BE2C (cell line): Measurements from ENCODE around the gene ARPC4.

ENCODE experiments used
- DNase-seq: peaks from one replicate; pipeline ENCODE4 v3.0.0-alpha.2; 2020
- H3K27me3 ChIP-seq: fragments of 250-450 bp; sonication (Bioruptor Pico); 2 replicates; pipeline ENCODE4 v1.5.1; 2020; ENCODE audit warnings: mild to moderate bottlenecking
- H3K36me3 ChIP-seq: fragments of 250-450 bp; sonication (Bioruptor Pico); 2 replicates; pipeline ENCODE4 v1.5.1; 2020; ENCODE audit warnings: mild to moderate bottlenecking
- H3K4me1 ChIP-seq: fragments of 250-450 bp; sonication (Bioruptor Pico); 2 replicates; pipeline ENCODE4 v1.5.1; 2020
- H3K4me3 ChIP-seq: 2 replicates; pipeline ENCODE4 v1.5.1; 2011; ENCODE audit warnings: low read depth, low read length
- H3K9me3 ChIP-seq: fragments of 250-450 bp; sonication (Bioruptor Pico); 2 replicates; pipeline ENCODE4 v1.5.1; 2020
- CTCF ChIP-seq: IDR thresholded peaks from 2 replicates; pipeline ENCODE4 v1.5.1; 2012; ENCODE audit warnings: mild to moderate bottlenecking, low read depth, low read length

The ARPC4 gene

GRCh38 chr3:9760779-9761505, 31.9 kb upstream of the ARPC4 start:
- DNase-seq = no peak
- Histone ChIP-seq H3K27me3 (no peaks in the 10 kb centered on the region), H3K4me1 (no peaks in the 10 kb centered on the region), H3K4me3 (no peak overlapping the region), H3K36me3 (no peaks in the 10 kb centered on the region), H3K9me3 (no peaks in the 10 kb centered on the region)
- no peak for TF ChIP-seq CTCF

- Histone ChIP-seq H3K4me1 (no peaks in the 10 kb centered on the region), H3K36me3 (no peaks in the 10 kb centered on the region), H3K9me3 (no peaks in the 10 kb centered on the region), H3K4me3 (no peak overlapping the region), H3K27me3 (no peaks in the 10 kb centered on the region)
- no peak for TF ChIP-seq CTCF
- no peak for DNase-seq
Observed at GRCh38 chr3:9761919-9762318, 31.0 kb upstream of the ARPC4 start.

- H3K9me3 ChIP-seq = no peaks in the 10 kb centered on the region
- TF ChIP-seq CTCF = no peak
- H3K27me3 ChIP-seq = no peaks in the 10 kb centered on the region
- H3K36me3 ChIP-seq = no peaks in the 10 kb centered on the region
- no peak for DNase-seq
- H3K4me1 ChIP-seq = no peaks in the 10 kb centered on the region
- no peak overlapping the region for H3K4me3 ChIP-seq
Observed at GRCh38 chr3:9762871-9763270, 30.0 kb upstream of the ARPC4 start.

GRCh38 chr3:9765865-9766264, 27.0 kb upstream of the ARPC4 start:
- H3K9me3 ChIP-seq = no peaks in the 10 kb centered on the region
- no peak for TF ChIP-seq CTCF
- H3K4me1 ChIP-seq = no peaks in the 10 kb centered on the region
- H3K4me3 ChIP-seq = no peak overlapping the region
- peak; percentile 35 for DNase-seq
- H3K36me3 ChIP-seq = no peaks in the 10 kb centered on the region
- H3K27me3 ChIP-seq = no peaks in the 10 kb centered on the region

- Histone ChIP-seq H3K27me3 (no peaks in the 10 kb centered on the region), H3K36me3 (no peaks in the 10 kb centered on the region), H3K9me3 (no peaks in the 10 kb centered on the region), H3K4me3 (no peak overlapping the region), H3K4me1 (no peaks in the 10 kb centered on the region)
- DNase-seq = no peak
- TF ChIP-seq CTCF = no peak
Observed at GRCh38 chr3:9767418-9767817, 25.5 kb upstream of the ARPC4 start.

- Histone ChIP-seq H3K9me3 (no peaks in the 10 kb centered on the region), H3K36me3 (no peaks in the 10 kb centered on the region), H3K27me3 (no peaks in the 10 kb centered on the region), H3K4me1 (no peaks in the 10 kb centered on the region), H3K4me3 (no peak overlapping the region)
- TF ChIP-seq CTCF = no peak
- no peak for DNase-seq
Observed at GRCh38 chr3:9768141-9768775, 24.6 kb upstream of the ARPC4 start.
